Erythroblast (primary cell): ENCODE results near the gene BRME1.

Experiments
- GATA1 ChIP-seq: IDR thresholded peaks from 2 replicates; pipeline ENCODE4 v1.6.1; 2011; ENCODE audit warnings: low read depth, mild to moderate bottlenecking, control low read depth, low read length, moderate library complexity
- POLR2A ChIP-seq: IDR thresholded peaks from 2 replicates; pipeline ENCODE4 v1.6.1; 2011; ENCODE audit warnings: mild to moderate bottlenecking, low read length

DNA sequence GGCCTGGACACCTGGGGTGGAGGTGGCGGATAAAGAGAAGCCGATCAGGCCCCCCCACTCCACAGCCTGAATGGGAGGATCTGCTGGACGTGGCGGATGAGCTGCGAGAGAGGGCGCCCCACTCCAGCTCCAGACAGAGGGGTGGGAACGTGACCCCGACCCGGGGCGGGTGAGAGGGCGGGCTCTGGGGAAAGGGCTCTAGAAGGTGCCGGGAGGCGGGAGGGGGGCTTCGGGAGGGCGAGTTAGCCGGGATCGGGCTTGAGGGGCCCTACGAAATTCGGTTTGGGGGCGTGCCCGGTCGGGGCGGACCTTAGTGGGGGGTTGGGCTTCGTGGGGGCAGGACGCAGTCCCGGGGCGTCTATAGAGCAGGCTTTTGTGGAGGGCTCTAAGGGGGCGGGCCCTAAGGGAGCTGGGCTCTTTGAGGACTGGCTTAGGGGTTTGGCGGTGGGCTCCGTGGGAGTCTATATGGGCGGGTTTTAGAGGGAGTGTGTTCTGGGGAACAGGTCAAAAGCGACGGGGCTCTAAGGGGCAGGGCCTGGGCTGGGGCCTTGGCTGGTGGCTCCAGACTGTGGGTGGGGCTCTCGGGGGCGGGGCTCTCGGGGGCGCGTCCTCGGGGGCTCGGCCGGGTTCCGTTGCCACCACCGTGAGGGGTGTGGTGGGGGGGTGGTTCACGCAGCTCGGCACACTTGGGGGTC, 33.1 kb downstream of the BRME1 start:
- TF ChIP-seq POLR2A (no peak), GATA1 (no peak)
